DOHH2 (cell line): ENCODE measurements around the gene TNFRSF6B.

Experiments used
- H3F3A ChIP-seq: fragments of 200-600 bp; sonication (generic), shearing (Covaris generic); 2 replicates; pipeline ENCODE4 v1.6.0; 2016; ENCODE audit warnings: antibody characterized with exemption, mild to moderate bottlenecking; ENCODE audit not compliant: control insufficient read depth, insufficient read depth
- H3K27ac ChIP-seq: fragments of 200-600 bp; sonication (generic); 2 replicates; pipeline ENCODE4 v1.5.1; 2014; ENCODE audit warnings: low read depth, mild to moderate bottlenecking, low read length, moderate library complexity
- H3K27me3 ChIP-seq: fragments of 200-600 bp; sonication (generic); 2 replicates; pipeline ENCODE4 v1.6.1; 2014; ENCODE audit warnings: mild to moderate bottlenecking, low read length, mixed read lengths; ENCODE audit not compliant: control insufficient read depth
- H3K36me3 ChIP-seq: fragments of 200-600 bp; sonication (generic); 2 replicates; pipeline ENCODE4 v1.6.1; 2014; ENCODE audit warnings: mild to moderate bottlenecking, low read length, moderate library complexity, mixed read lengths; ENCODE audit not compliant: control insufficient read depth
- H3K4me1 ChIP-seq: fragments of 200-600 bp; sonication (generic); 2 replicates; pipeline ENCODE4 v1.6.1; 2014; ENCODE audit warnings: mild to moderate bottlenecking, low read length, mixed read lengths; ENCODE audit not compliant: control insufficient read depth
- H3K4me2 ChIP-seq: fragments of 200-600 bp; sonication (generic); 2 replicates; pipeline ENCODE4 v1.6.0; 2014; ENCODE audit warnings: mild to moderate bottlenecking, low read length, moderate library complexity
- H3K4me3 ChIP-seq: fragments of 200-600 bp; sonication (generic); 2 replicates; pipeline ENCODE4 v1.5.1; 2014; ENCODE audit warnings: mild to moderate bottlenecking, low read length, mixed read lengths
- H3K79me2 ChIP-seq: fragments of 200-600 bp; sonication (generic); 2 replicates; pipeline ENCODE4 v1.6.1; 2014; ENCODE audit warnings: mild to moderate bottlenecking, low read length, mixed read lengths; ENCODE audit not compliant: control insufficient read depth
- H3K9me2 ChIP-seq: fragments of 200-600 bp; sonication (generic); replicated peaks from 2 replicates; pipeline ENCODE4 v1.6.1; 2014; ENCODE audit warnings: mild to moderate bottlenecking, low read length, mixed read lengths; ENCODE audit not compliant: control insufficient read depth
- H3K9me3 ChIP-seq: fragments of 200-600 bp; sonication (generic); 2 replicates; pipeline ENCODE4 v1.6.1; 2014; ENCODE audit warnings: antibody characterized with exemption, low read length, mixed read lengths; ENCODE audit not compliant: control insufficient read depth, insufficient read depth
- H4K20me1 ChIP-seq: fragments of 200-600 bp; sonication (generic); 2 replicates; pipeline ENCODE4 v1.6.0; 2014; ENCODE audit warnings: low read depth, mild to moderate bottlenecking, antibody characterized with exemption, low read length, moderate library complexity; ENCODE audit not compliant: control insufficient read depth, insufficient read depth
- EZH2phosphoT487 ChIP-seq: fragments of 200-600 bp; sonication (generic); IDR thresholded peaks from 2 replicates; pipeline ENCODE4 v1.6.1; 2017; ENCODE audit warnings: borderline replicate concordance, mild to moderate bottlenecking, antibody characterized with exemption, low read length, moderate library complexity, mixed read lengths
- TF ChIP-seq, protein P1 (sequence below): fragments of 200-600 bp; sonication (generic); IDR thresholded peaks from one replicate; pipeline ENCODE4 v1.5.1; 2014; ENCODE audit warnings: antibody characterized with exemption, mild to moderate bottlenecking, low read depth, low read length; ENCODE audit not compliant: poor library complexity, severe bottlenecking

Gene TNFRSF6B

DNA sequence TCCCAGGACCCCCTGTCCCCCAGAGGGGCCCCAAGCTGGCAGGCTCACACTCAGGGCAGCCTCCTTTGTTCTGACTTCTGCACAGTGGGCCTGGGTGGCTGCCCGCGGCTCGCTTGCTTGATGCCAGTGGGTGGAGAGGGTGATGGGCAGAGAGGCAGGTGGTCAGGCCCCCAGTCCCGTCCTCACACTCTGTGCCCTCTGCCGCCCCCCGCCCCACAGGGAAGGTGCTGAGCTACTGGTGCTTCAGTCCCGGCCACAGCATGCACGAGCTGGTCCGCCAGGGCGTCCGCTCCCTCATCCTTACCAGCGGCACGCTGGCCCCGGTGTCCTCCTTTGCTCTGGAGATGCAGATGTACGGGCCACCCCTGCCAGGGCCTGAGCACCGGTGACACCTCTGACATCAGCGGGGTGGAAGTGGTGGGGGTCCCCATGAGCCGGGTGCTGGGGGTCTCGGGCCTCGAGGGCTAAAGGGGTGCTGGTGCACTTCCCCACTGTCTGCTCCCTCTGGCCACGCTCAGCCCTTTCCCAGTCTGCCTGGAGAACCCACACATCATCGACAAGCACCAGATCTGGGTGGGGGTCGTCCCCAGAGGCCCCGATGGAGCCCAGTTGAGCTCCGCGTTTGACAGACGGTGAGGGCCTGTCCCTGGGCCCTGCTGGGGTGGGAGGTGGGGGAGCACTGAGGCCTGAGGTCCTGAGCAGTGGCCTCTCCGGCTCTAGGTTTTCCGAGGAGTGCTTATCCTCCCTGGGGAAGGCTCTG is 8.9 kb upstream of the TNFRSF6B start:
- no peaks in the 10 kb centered on the region for H3K4me1 ChIP-seq
- no peak overlapping the region for H3K4me2 ChIP-seq

DNA sequence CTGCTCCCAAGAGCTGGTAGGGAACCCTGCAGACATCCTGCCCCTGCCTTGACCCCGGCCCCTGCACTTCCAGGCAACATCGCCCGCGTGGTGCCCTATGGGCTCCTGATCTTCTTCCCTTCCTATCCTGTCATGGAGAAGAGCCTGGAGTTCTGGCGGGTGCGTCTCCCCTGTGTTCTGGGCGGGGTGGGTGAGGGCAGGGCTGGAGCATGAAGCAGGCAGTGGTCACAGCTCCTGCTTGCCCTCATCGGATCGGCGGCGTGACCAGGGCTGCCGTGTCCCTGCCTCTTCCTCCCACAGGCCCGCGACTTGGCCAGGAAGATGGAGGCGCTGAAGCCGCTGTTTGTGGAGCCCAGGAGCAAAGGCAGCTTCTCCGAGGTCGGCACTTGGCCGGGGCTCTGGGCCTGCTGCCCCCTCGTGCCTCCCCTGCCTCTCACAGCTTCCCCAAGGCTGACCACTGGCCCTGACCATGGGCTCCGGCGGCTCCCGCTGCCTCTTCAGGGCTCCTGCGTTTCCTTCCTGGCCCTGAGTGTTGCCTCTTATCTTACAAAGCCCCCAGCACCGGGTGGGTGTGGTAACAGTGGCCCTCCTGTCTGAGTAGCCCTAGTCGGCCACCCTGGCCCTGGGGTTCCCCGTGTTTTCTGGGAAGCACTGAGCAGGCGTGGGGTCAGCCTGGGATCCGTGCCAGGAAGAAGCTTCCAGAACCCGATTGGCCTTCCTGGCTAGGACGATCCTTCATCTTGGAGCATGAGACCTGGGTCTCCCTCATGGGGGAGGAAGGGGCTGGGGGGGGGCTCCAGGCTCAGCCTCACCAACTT is 8.0 kb upstream of the TNFRSF6B start:
- Histone ChIP-seq H3K4me1 (no peaks in the 10 kb centered on the region), H3K36me3 (peaks cover 4% of the 10 kb centered on the region; the same call in 1 of the 2 replicates), H3K4me3 (no peak overlapping the region), H3K79me2 (no peaks in the 10 kb centered on the region), H4K20me1 (no peaks in the 10 kb centered on the region), H3K4me2 (no peak overlapping the region), H3K27ac (no peak overlapping the region), H3K9me2 (no peaks in the 10 kb centered on the region), H3F3A (no peaks in the 10 kb centered on the region), H3K9me3 (no peaks in the 10 kb centered on the region), H3K27me3 (no peaks in the 10 kb centered on the region)
- TF ChIP-seq, protein P1, sequence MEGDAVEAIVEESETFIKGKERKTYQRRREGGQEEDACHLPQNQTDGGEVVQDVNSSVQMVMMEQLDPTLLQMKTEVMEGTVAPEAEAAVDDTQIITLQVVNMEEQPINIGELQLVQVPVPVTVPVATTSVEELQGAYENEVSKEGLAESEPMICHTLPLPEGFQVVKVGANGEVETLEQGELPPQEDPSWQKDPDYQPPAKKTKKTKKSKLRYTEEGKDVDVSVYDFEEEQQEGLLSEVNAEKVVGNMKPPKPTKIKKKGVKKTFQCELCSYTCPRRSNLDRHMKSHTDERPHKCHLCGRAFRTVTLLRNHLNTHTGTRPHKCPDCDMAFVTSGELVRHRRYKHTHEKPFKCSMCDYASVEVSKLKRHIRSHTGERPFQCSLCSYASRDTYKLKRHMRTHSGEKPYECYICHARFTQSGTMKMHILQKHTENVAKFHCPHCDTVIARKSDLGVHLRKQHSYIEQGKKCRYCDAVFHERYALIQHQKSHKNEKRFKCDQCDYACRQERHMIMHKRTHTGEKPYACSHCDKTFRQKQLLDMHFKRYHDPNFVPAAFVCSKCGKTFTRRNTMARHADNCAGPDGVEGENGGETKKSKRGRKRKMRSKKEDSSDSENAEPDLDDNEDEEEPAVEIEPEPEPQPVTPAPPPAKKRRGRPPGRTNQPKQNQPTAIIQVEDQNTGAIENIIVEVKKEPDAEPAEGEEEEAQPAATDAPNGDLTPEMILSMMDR, result no peak
- TF ChIP-seq EZH2phosphoT487, result no peak

More for the DNA sequence above, 8.9 kb upstream of the TNFRSF6B start:
- Histone ChIP-seq H4K20me1 (no peaks in the 10 kb centered on the region), H3K27ac (no peak overlapping the region), H3K9me2 (no peaks in the 10 kb centered on the region), H3K9me3 (no peaks in the 10 kb centered on the region), H3K36me3 (peaks cover 5% of the 10 kb centered on the region; the same call in 1 of the 2 replicates), H3K79me2 (no peaks in the 10 kb centered on the region), H3K4me3 (no peak overlapping the region), H3K27me3 (no peaks in the 10 kb centered on the region), H3F3A (no peaks in the 10 kb centered on the region)
- no peak for TF ChIP-seq EZH2phosphoT487
- TF ChIP-seq, protein P1, result no peak

- H3K27ac ChIP-seq, result no peak overlapping the region
- peaks cover 10% of the 10 kb centered on the region for H3K36me3 ChIP-seq
- no peaks in the 10 kb centered on the region for H3K4me1 ChIP-seq
Observed at GRCh38 chr20:63689046-63690002, 7.1 kb upstream of the TNFRSF6B start.

More at GRCh38 chr20:63689046-63690002, 7.1 kb upstream of the TNFRSF6B start:
- Histone ChIP-seq H3K27me3 (no peaks in the 10 kb centered on the region), H3K4me2 (no peak overlapping the region), H3K9me3 (no peaks in the 10 kb centered on the region), H3K4me3 (no peak overlapping the region), H3F3A (no peaks in the 10 kb centered on the region), H4K20me1 (no peaks in the 10 kb centered on the region), H3K79me2 (no peaks in the 10 kb centered on the region), H3K9me2 (no peaks in the 10 kb centered on the region)
- no peak for TF ChIP-seq EZH2phosphoT487
- TF ChIP-seq, protein P1, result no peak
